HG02885 (cell line): Measurements from ENCODE around the gene SEL1L.
"Not testable (repeated sequence)": the region's sequence is repeated elsewhere in the genome, so short reads cannot be mapped to it uniquely, and the experiment has no call there.

Experiments used
- ATAC-seq: cut with Tn5 transposase; IDR thresholded peaks from one replicate; pipeline ENCODE4 v1.9.1; 2021; ENCODE audit warnings: mild to moderate bottlenecking; ENCODE audit not compliant: unreplicated experiment, poor library complexity

The SEL1L gene

GRCh38 chr14:81533536-81534343, at the start of gene SEL1L:
Gene SEL1L, minus strand, starts transcription at chr14:81533853. Its CDS starts 109 bp downstream, at chr14:81533744.
- peak; percentile 94 for ATAC-seq

- ATAC-seq, result no peak
These were observed 48.8 kb upstream of the SEL1L start for GRCh38 chr14:81582420-81582819.

- ATAC-seq, result no peak
These were observed 45.5 kb upstream of the SEL1L start for GRCh38 chr14:81579115-81579514.

- ATAC-seq, result no peak
These were observed 37.8 kb upstream of the SEL1L start for GRCh38 chr14:81571437-81571836.

GRCh38 chr14:81567302-81567701, 33.6 kb upstream of the SEL1L start:
- ATAC-seq, result no peak

GRCh38 chr14:81565441-81566290, 32.0 kb upstream of the SEL1L start:
- ATAC-seq, result peak; percentile 91

GRCh38 chr14:81562818-81563217, 29.2 kb upstream of the SEL1L start:
- ATAC-seq, result no peak

- ATAC-seq, result no peak
These were observed 27.6 kb upstream of the SEL1L start for GRCh38 chr14:81561084-81561775.

GRCh38 chr14:81559385-81559784, 25.7 kb upstream of the SEL1L start:
- no peak for ATAC-seq

- ATAC-seq, result no peak
These were observed 23.5 kb upstream of the SEL1L start for GRCh38 chr14:81557146-81557545.

- no peak for ATAC-seq
These were observed 22.0 kb upstream of the SEL1L start for GRCh38 chr14:81555684-81556083.

GRCh38 chr14:81555051-81555450, 21.4 kb upstream of the SEL1L start:
- no peak for ATAC-seq

GRCh38 chr14:81551471-81551870, 17.8 kb upstream of the SEL1L start:
- ATAC-seq, result no peak

- ATAC-seq, result peak; percentile 96
These were observed 16.5 kb upstream of the SEL1L start for GRCh38 chr14:81550001-81550637.

GRCh38 chr14:81541206-81541605, 7.6 kb upstream of the SEL1L start:
- ATAC-seq, result not testable (repeated sequence)

GRCh38 chr14:81537193-81537592, 3.5 kb upstream of the SEL1L start:
- ATAC-seq, result no peak

GRCh38 chr14:81536241-81536771, 2.7 kb upstream of the SEL1L start:
- ATAC-seq, result no peak

- ATAC-seq, result peak; percentile 20
These were observed 1.9 kb upstream of the SEL1L start for GRCh38 chr14:81535396-81536164.

- no peak for ATAC-seq
These were observed 939 bp upstream of the SEL1L start for GRCh38 chr14:81534510-81535074.
